ENCODE data around the gene CHRNB1. TPM values are rescaled to one million over a fixed set of nuclear protein-coding genes. Genes with fewer than 3 reads are reported as not detected.
A peak's percentile ranks its signal among the peaks of the same experiment; 100 is the strongest.

The CHRNB1 gene
- total RNA-seq: 8.1 and 9.2 TPM in 2 replicates

DNA sequence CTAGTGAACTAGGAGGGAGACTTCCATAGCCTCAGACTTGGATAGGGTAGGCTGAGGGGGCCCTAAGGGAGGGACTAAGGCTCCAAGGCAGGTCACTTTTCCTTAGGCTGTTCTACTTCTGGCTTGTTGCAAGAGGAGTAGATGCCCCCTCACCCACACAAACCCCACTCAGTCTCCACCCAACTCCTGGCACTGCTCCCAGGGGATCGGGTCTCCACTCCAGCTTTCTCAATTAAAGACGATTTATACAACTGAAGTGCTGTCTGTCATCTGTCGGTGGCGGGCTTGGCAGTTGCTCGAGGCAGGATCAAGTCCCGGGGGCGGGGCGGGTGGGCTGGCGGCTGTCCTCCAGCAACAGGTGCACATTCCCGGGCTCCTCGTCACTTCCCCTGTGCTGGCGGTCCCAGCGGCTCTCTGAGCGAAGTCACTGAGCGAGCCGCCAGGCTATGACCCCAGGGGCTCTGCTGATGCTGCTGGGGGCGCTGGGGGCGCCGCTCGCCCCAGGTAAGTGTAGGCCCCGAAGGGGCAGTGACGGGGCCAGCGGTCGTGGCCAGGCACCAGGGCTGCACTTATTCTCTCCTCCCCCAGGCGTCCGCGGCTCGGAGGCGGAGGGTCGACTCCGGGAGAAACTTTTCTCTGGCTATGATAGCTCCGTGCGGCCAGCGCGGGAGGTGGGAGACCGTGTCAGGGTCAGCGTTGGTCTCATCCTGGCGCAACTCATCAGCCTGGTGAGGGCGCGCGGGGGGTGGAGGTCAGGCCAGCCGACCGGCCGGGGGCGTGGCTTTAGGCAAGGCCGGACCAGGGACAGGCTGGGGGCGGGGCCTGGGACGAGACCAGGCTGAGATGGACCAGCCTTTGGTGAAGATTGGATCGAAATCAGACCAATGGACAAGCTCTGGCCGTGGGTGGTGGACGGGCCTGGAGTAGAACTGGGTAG is at the start of gene CHRNB1:
CHRNB1 (plus strand) TSS at position 380 of the 937 bp plus-strand sequence; CDS start at position 447, 67 bp downstream.
- peak; percentile 48 for DNase-seq (ENCODE audit: low read depth in 2 of 2)

DNA sequence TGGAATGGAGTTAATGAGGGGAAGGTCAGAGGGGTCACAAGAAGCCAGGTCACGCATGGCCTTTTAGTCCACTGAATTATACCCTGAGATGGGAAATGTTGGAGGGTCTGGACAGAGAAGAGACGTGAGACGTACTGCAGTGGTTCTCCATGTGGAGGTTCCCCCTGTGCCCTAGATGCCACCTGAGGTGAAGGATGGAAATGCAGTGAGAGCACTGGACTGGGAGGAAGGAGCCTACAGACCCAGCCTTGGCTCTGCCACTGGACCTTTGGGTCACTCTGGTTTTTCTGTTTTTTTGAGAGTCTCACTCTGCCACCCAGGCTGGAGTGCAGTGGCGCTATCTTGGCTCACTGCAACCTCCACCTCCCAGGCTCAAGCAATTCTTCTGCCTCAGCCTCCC is 48.7 kb upstream of the CHRNB1 start:
- no peak for DNase-seq (ENCODE audit: low read depth in 2 of 2)

GRCh38 chr17:7398612-7399011 is 46.2 kb upstream of the CHRNB1 start:
- DNase-seq (ENCODE audit: low read depth in 2 of 2): no peak

DNA sequence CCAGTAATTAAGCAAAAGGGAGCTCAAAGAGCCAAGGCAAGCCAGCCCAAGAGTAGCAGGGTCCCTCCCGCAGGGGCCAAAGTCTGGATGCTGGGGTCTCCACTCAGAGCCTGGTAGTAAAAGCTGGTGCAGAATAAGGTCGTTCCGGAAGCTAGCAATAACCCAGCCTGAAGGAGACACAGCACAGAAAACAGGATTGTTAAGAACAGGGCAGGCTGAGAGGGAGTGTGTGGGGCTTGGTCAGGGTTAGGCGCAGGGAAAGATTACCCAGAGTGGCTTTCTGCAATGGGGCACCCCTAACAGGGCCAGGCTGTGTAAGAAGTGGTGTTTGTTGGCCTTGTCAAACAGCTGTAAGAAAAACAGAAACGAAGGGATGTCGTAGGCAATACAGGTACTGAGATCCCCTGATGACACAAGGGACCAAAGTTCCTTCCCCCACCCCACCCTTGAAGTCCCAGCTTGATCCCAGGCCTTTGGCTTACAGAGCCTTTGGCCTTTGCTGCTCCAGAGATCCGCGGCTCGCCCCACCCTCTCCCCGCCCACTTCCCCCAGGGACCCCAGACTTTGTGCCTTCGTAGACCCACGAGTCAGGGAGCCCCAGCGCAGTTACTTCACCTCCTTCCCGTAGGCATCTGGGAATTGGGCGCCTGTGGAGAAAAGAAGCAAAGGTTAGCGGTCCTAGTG is 41.7 kb upstream of the CHRNB1 start:
- peak in 1 of 2 donors; percentile 10 for DNase-seq (ENCODE audit: low read depth in 2 of 2)

DNA sequence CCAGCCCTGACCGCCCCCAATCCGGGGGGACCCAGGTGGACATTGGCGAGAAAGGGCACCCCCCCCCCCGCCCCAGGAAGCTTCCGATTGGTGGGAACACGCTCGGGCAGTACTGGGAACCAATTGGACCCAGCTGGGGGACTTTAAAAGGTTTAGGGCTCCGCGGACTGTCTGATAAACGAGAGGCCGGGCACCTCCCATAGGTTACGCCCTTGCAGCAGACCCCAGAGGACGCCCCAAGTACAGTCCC is 41.2 kb upstream of the CHRNB1 start:
- DNase-seq (ENCODE audit: low read depth in 2 of 2): no peak

DNA sequence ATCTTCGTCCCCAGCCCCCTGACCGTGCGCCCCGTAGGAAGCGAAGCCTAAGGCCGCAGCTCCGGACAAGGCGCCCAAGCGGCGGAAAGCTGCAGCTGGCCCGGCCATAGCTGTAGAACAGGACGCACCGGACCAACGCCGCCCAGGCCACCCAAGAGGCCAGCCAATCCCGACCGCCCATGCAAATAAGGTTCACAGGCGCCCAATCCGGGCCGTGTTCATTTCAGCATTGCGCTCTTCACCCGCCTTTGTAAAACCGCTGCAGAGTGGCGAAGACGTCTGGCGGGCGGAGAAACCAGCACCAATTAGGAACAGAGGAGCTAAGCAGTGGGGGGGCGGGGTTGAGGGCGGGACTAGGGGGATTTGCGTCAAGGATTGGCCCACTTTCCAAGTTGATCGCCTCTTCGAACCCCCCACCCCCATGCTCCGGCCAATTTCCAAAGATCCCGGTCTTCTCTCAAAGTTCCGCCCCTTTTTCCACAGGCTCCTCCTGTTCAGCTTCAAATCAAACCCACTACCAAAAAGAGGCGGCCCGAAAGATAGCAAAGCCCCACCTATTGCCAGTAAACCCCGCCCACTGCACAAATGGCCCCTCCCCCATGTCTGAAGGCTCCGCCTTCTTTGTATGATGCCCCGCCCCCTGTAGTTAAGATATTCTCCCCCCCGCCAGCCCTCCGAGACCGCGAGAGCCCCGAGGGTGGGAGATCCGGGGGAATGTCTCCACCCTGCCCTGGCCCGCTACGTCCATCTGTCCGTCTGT is 40.7 kb upstream of the CHRNB1 start, which contains the start of gene TMEM256:
TMEM256 (minus strand) TSS at position 121 of the 760 bp plus-strand sequence; CDS start at position 108, 13 bp downstream.
- DNase-seq (ENCODE audit: low read depth in 2 of 2): peak; percentile 100

DNA sequence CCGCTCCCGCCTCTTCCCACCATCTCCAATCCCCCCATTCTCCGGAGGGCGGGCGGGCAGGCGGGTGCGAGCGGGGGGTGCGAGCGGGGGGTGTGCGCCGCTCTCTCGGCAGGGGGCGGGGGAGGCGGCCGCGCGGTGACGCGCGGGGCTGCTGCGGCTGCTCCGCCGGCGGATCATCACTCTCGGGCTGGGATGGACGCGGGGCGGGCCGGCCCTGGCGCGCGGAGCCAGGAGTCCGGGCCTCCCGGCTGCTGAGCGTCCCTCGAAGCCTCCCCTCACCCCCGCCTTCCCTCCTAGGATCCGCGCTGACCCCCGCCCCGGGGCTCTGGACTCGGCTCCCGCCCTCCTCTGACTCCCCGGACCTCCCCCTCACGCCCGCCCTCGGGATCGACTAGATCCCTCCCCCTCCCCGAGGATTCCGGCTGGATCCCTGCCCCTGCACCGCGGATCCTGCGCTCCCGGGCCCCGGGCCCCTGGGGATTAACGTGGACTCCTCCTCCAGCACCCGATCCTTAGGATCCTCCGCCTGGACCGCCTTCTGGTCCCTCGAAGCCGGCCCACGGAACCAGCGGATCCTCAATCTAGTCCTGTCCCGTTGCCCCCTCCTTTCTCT is 40.0 kb upstream of the CHRNB1 start:
- peak in 1 of 2 donors; percentile 19 for DNase-seq (ENCODE audit: low read depth in 2 of 2)

- no peak for DNase-seq (ENCODE audit: low read depth in 2 of 2)
Measured at GRCh38 chr17:7405350-7406234, 39.3 kb upstream of the CHRNB1 start.

DNA sequence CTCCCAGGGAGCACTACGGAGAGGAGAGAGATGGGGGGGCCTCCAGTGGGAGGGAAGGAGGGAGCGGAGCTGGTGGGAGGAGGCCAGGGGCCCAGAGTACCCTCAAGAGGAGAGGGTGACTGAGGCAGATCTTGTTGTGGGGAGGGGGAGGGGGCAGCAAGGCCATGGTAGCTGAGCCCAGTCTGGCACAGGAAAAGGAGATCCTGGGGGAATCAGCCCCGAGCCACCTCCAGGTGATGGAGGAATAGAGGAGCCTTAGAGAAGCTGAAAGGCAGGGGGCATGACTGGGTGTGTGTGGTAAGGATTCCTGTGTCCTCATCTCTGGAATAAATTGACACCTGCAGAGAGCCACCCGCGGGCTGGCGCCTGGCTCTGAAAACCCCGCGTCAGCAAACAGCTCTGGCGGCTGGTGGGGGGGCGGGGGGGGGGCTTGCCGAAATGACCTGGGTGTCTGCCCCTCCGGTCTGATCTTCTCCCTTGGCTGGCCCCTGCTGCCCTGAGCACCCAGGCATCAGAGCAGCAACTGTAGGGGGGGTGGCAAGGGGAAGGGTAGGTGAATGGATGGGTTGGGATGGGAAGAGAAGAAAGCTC is 38.5 kb upstream of the CHRNB1 start:
- DNase-seq (ENCODE audit: low read depth in 2 of 2): no peak

DNA sequence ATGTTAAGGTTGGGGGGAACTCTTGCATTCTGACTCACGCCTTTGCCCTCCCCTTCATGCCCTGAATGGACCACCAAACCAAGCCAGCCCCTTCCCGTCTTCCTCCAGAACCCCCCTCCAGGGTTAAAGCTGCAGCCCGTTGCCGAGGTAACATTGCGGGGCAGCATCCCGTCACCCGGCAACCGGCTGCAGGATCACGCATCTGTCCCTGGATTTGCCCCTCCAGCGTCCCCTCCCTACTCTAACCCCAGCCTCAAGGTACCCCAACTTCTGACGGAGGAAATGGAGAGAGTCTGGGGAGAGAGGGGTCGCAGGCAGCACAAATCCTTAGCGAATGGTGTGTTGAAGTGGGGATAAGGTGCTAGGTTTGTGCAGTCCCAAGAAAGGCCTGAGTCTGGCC is 37.8 kb upstream of the CHRNB1 start:
- DNase-seq (ENCODE audit: low read depth in 2 of 2): no peak

DNA sequence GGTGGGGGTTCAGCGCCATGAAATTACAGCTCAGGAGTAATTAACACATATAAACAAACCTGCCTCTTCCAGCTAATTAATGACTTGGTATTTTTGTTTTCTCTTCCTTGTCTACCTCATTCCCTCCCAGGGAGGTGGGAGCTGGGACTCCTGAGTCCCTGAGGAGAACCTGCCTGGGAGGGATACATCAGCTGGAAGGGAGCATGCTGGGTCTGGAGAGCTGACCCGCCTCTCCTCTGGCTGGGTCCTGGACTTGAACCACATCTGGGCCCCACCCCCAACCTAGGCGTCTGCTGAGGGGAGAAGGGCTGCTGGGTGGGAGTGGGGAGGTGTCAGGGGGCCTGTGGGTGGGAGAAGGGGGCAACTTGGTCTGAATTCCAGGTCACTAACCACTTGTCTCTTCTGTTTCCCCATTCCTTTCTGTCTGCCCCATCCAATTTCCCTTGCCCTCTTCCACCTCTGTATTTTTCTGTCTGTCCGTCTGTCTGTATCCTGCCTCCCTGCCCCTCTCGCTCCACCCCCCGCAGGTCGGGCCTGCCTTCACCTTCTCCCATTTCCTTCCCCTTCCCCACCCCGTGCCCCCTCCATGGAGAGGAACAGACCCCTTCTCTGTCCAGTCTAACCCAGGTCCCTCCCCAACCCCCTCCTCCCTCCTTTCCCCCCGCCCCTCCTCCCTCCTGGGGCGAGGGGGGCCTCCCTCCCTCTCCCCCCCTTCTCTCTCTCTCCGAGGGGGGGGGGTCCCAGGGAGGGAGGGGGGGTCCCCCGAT is 37.2 kb upstream of the CHRNB1 start, which contains the start of gene NLGN2:
NLGN2 (plus strand) TSS at position 361 of the 767 bp plus-strand sequence. CDS start 411 bp downstream, outside the sequence.
- no peak for DNase-seq (ENCODE audit: low read depth in 2 of 2)

DNA sequence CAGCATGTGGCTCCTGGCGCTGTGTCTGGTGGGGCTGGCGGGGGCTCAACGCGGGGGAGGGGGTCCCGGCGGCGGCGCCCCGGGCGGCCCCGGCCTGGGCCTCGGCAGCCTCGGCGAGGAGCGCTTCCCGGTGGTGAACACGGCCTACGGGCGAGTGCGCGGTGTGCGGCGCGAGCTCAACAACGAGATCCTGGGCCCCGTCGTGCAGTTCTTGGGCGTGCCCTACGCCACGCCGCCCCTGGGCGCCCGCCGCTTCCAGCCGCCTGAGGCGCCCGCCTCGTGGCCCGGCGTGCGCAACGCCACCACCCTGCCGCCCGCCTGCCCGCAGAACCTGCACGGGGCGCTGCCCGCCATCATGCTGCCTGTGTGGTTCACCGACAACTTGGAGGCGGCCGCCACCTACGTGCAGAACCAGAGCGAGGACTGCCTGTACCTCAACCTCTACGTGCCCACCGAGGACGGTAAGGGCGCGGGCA is 36.6 kb upstream of the CHRNB1 start:
- DNase-seq (ENCODE audit: low read depth in 2 of 2): no peak

DNA sequence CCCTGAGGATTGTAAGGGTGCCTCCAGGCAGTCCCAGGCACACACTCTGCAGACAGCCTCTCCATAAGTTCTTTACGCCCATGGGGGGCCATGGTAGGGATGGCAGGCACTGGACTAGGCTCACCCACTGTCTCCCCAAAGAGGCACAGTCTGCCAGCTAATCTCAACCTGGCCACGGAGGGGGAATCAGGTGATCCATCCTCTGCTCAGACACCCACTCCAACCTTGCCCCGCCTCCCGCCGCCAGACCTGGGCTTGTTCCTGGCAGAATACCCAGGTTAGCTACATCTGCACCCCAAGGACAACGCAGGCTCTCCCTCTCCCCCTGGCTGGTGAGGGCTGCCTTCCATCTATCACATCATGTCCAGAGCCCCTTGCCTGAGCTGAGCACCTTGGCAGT is 36.0 kb upstream of the CHRNB1 start:
- no peak for DNase-seq (ENCODE audit: low read depth in 2 of 2)

DNA sequence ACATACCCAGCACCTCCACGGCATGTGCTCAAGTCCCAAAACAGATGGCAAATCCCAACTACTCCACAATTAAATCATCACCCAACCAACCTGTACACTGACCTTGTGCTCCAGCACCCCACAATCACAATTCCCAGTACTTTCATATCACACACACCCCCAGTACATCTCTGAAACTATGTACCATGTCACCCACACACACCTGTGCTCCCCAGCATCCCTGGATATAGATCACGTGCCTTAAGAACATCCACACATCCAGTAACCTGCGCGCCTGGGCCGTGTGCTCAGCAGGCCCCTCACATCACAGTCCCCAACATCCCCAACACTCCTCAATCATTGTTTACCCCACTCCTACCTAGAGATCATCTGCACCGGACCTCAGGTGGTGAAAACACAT is 35.1 kb upstream of the CHRNB1 start:
- DNase-seq (ENCODE audit: low read depth in 2 of 2): no peak

GRCh38 chr17:7410634-7411426 is 34.0 kb upstream of the CHRNB1 start:
- DNase-seq (ENCODE audit: low read depth in 2 of 2): no peak

DNA sequence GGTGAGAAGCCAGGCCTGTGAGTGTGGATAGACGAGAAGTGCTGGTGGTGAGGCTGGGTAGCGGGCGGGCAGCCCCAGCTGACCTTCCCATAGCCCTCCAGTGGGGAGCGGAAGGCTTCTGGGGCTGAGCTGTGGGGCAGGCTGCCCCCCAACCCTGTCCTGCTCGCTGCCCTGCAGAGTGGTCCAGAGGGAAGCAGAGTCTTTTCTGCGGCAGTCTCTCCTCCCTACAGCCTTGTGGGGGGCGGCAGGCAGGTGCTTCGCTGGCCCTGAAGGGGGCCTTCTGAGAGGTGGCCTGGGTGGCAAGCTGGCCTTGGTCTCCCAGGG is 33.5 kb upstream of the CHRNB1 start:
- no peak for DNase-seq (ENCODE audit: low read depth in 2 of 2)

GRCh38 chr17:7413346-7413985 is 31.4 kb upstream of the CHRNB1 start:
- DNase-seq (ENCODE audit: low read depth in 2 of 2): no peak

GRCh38 chr17:7414837-7415236 is 30.0 kb upstream of the CHRNB1 start:
- no peak for DNase-seq (ENCODE audit: low read depth in 2 of 2)
